ENCODE measurements around the gene OR10H1.

Gene OR10H1

DNA sequence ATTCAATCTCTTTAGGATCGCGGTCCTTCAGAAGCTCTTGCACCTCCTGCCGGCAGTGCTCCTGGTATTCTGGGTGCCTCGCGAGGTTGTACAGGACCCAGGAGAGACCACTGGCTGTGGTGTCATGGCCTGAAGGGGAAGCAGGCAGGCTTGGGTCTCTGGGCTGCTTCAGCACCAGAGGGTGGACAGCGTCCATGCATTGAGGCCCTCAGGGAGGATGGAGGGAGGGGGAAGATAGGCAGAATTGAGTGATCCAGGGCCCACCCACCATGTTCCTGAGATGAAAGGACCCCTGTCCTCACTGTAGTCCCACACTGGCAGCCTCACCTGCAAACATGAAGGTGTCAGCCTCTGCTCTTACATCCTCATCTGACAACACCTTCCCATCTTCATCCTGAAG lies 45.9 kb downstream of the OR10H1 start:
- no peak for DNase-seq

GRCh38 chr19:15759962-15760565 lies 55.4 kb downstream of the OR10H1 start:
- DNase-seq = no peak

DNA sequence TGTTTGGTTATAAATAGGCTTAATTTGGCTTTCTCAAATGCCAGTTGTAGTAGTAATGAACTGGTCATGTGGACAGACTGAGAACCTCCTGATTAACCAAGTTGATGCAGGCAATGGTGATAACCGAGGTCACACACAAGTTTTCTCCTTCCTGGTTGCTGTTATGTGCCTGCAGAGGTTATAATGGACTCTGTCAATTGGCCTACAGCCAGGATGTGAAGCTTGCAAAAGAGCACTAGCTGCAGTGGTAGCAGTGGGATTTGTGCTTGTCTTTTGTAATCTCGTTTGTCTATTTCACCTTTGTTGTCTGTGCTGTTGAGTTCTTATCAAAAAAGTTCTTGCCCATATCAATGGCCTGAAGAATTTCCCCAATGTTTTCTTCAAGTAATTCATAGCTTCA lies 57.1 kb downstream of the OR10H1 start:
- DNase-seq = no peak
